Measurements from ENCODE around the gene HOXA5.
A peak's percentile ranks its signal among the peaks of the same experiment; 100 is the strongest.

Gene HOXA5

GRCh38 chr7:27185854-27186667 lies 42.6 kb upstream of the HOXA5 start:
- TF ChIP-seq GATA1 (IDR thresholded peaks at IDR 0.05; ENCODE audit: low read depth, low read length): no peak
- TF ChIP-seq POLR2A (IDR thresholded peaks at IDR 0.05; ENCODE audit: low read length): no peak
- DNase-seq: no peak

GRCh38 chr7:27185013-27185853 lies 41.8 kb upstream of the HOXA5 start, which contains the start of gene HOXA11:
Gene HOXA11 (minus strand): TSS chr7:27185232. CDS start chr7:27185144, 88 bp downstream.
- peak in 1 of 2 experiments; percentile 16 for DNase-seq
- TF ChIP-seq POLR2A (IDR thresholded peaks at IDR 0.05; ENCODE audit: low read length) (no peak), GATA1 (IDR thresholded peaks at IDR 0.05; ENCODE audit: low read depth, low read length) (no peak)

- peak; percentile 16 to 30 for DNase-seq
- TF ChIP-seq POLR2A (IDR thresholded peaks at IDR 0.05; ENCODE audit: low read length) (no peak), GATA1 (IDR thresholded peaks at IDR 0.05; ENCODE audit: low read depth, low read length) (no peak)
These were observed 41.0 kb upstream of the HOXA5 start for GRCh38 chr7:27184337-27185012.

- no peak for TF ChIP-seq GATA1 (IDR thresholded peaks at IDR 0.05; ENCODE audit: low read depth, low read length)
- TF ChIP-seq POLR2A (IDR thresholded peaks at IDR 0.05; ENCODE audit: low read length): no peak
- DNase-seq: peak in 1 of 2 experiments; percentile 11
These were observed 40.3 kb upstream of the HOXA5 start for GRCh38 chr7:27183682-27184336.

- no peak for TF ChIP-seq GATA1 (IDR thresholded peaks at IDR 0.05; ENCODE audit: low read depth, low read length)
- TF ChIP-seq POLR2A (IDR thresholded peaks at IDR 0.05; ENCODE audit: low read length): no peak
- DNase-seq: no peak
These were observed 39.6 kb upstream of the HOXA5 start for GRCh38 chr7:27182861-27183681.

GRCh38 chr7:27182285-27182841 lies 38.9 kb upstream of the HOXA5 start:
- TF ChIP-seq GATA1 (IDR thresholded peaks at IDR 0.05; ENCODE audit: low read depth, low read length) (no peak), POLR2A (IDR thresholded peaks at IDR 0.05; ENCODE audit: low read length) (no peak)
- DNase-seq: no peak

GRCh38 chr7:27181795-27182275 lies 38.4 kb upstream of the HOXA5 start:
- TF ChIP-seq POLR2A (IDR thresholded peaks at IDR 0.05; ENCODE audit: low read length): no peak
- TF ChIP-seq GATA1 (IDR thresholded peaks at IDR 0.05; ENCODE audit: low read depth, low read length): no peak
- DNase-seq: no peak

- TF ChIP-seq GATA1 (IDR thresholded peaks at IDR 0.05; ENCODE audit: low read depth, low read length) (no peak), POLR2A (IDR thresholded peaks at IDR 0.05; ENCODE audit: low read length) (no peak)
- no peak for DNase-seq
These were observed 37.2 kb upstream of the HOXA5 start for GRCh38 chr7:27180431-27181420.

GRCh38 chr7:27179503-27180430 lies 36.3 kb upstream of the HOXA5 start:
- no peak for TF ChIP-seq POLR2A (IDR thresholded peaks at IDR 0.05; ENCODE audit: low read length)
- no peak for TF ChIP-seq GATA1 (IDR thresholded peaks at IDR 0.05; ENCODE audit: low read depth, low read length)
- peak; percentile 58 to 73 for DNase-seq

- TF ChIP-seq GATA1 (IDR thresholded peaks at IDR 0.05; ENCODE audit: low read depth, low read length) (no peak), POLR2A (IDR thresholded peaks at IDR 0.05; ENCODE audit: low read length) (no peak)
- DNase-seq: no peak
These were observed 35.5 kb upstream of the HOXA5 start for GRCh38 chr7:27179030-27179429.

Measured in erythroblast (primary cell).